GM04503 (cell line): ENCODE results near the gene MTCL3.
"Not testable (repeated sequence)": the region's sequence is repeated elsewhere in the genome, so short reads cannot be mapped to it uniquely, and the experiment has no call there.

Experiments
- DNase-seq: peaks from one replicate; pipeline ENCODE4 v3.0.0-alpha.2; 2012; ENCODE audit warnings: low read depth

MTCL3 gene

DNA sequence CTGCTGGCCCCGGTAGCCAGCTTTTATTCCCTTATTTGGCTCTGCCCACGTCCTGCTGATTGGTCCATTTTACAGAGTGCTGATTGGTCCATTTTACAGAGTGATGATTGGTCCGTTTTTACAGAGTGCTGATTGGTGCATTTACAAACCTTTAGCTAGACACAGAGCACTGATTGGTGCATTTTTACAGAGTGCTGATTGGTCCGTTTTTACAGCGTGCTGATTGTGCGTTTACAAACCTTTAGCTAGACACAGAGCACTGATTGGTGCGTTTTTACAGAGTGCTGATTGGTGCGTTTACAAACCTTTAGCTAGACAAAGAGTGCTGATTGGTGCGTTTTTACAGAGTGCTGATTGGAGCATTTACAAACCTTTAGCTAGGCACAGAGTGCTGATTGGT lies 90.6 kb downstream of the MTCL3 start:
- not testable (repeated sequence) for DNase-seq

DNA sequence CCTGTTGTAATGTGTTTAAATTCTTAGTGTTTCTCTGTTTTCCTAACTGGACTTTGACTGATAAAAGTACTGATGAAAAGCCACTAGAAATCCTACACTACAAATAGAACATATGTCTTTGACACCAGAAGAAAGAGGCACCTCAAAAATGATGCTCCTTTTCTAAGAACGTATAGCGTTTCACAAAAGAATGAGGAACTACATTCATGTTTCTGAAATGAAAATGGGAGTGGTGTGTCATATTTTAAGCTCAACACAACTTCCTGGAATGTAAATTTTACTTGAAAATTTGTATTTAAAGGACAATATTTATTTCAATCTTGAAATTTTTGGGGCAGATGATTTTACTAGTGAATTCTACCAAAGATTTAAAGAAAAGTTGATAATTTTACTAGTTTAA lies 95.2 kb downstream of the MTCL3 start:
- DNase-seq = no peak
